PFSK-1 (cell line): Measurements from ENCODE around the gene RERE.

Experiments
- FOXP2 ChIP-seq: optimal IDR thresholded peaks from 2 replicates; pipeline ENCODE3; 2011; ENCODE audit warnings: borderline replicate concordance, control low read depth, inconsistent platforms; ENCODE audit not compliant: insufficient read depth; ENCODE audit errors: extremely low read length, extremely low read depth
- POLR2AphosphoS5 ChIP-seq: IDR thresholded peaks from 2 replicates; pipeline ENCODE4 v1.6.1; 2012; ENCODE audit warnings: low read depth, mild to moderate bottlenecking, control low read depth, low read length, moderate library complexity
- REST ChIP-seq, 2 experiments: IDR thresholded peaks; 2 replicates each; pipeline versions ENCODE4 v1.6.1 to v1.8.0; 2011 to 2012; ENCODE audit warnings: low read depth in 2 of 2, low read length in 2 of 2, control low read depth in 1 of 2, inconsistent platforms in 1 of 2, mild to moderate bottlenecking in 1 of 2, moderate library complexity in 1 of 2; ENCODE audit not compliant: insufficient read depth in 1 of 2
- SIN3A ChIP-seq: IDR thresholded peaks from 2 replicates; pipeline ENCODE4 v1.6.1; 2012; ENCODE audit warnings: mild to moderate bottlenecking, low read length, moderate library complexity, borderline replicate concordance; ENCODE audit not compliant: insufficient read depth
- TAF1 ChIP-seq: IDR thresholded peaks from 2 replicates; pipeline ENCODE4 v1.6.1; 2012; ENCODE audit warnings: low read length, control low read depth, borderline replicate concordance; ENCODE audit not compliant: insufficient read depth

Gene RERE

GRCh38 chr1:8551613-8552489 is 265.6 kb downstream of the RERE start:
- TF ChIP-seq FOXP2 (no peak), POLR2AphosphoS5 (no peak), TAF1 (no peak), SIN3A (no peak), REST (IDR thresholded peaks at IDR 0.05; ENCODE audit: insufficient read depth in 1 of 2, low read depth in 2 of 2, low read length in 2 of 2) (no peak)

- no peak for TF ChIP-seq POLR2AphosphoS5
- TF ChIP-seq TAF1 = no peak
- no peak for TF ChIP-seq REST (IDR thresholded peaks at IDR 0.05; ENCODE audit: insufficient read depth in 1 of 2, low read depth in 2 of 2, low read length in 2 of 2)
- TF ChIP-seq SIN3A = no peak
- no peak for TF ChIP-seq FOXP2
Observed at GRCh38 chr1:8551057-8551456, 266.4 kb downstream of the RERE start.

GRCh38 chr1:8547791-8548190 is 269.6 kb downstream of the RERE start:
- TF ChIP-seq POLR2AphosphoS5 = no peak
- TF ChIP-seq REST (IDR thresholded peaks at IDR 0.05; ENCODE audit: insufficient read depth in 1 of 2, low read depth in 2 of 2, low read length in 2 of 2) = no peak
- TF ChIP-seq FOXP2 = no peak
- no peak for TF ChIP-seq SIN3A
- no peak for TF ChIP-seq TAF1

GRCh38 chr1:8545078-8545477 is 272.4 kb downstream of the RERE start:
- TF ChIP-seq TAF1 (no peak), FOXP2 (no peak), POLR2AphosphoS5 (no peak), REST (IDR thresholded peaks at IDR 0.05; ENCODE audit: insufficient read depth in 1 of 2, low read depth in 2 of 2, low read length in 2 of 2) (no peak), SIN3A (no peak)

GRCh38 chr1:8544644-8545043 is 272.8 kb downstream of the RERE start:
- TF ChIP-seq TAF1 = no peak
- no peak for TF ChIP-seq FOXP2
- no peak for TF ChIP-seq POLR2AphosphoS5
- no peak for TF ChIP-seq SIN3A
